Measurements from ENCODE around the gene DSCAML1. TPM values are rescaled to one million over a fixed set of nuclear protein-coding genes. Genes with fewer than 3 reads are reported as not detected.

Gene DSCAML1
- total RNA-seq, 1 experiment from 2014 or later, result 0.90 TPM

DNA sequence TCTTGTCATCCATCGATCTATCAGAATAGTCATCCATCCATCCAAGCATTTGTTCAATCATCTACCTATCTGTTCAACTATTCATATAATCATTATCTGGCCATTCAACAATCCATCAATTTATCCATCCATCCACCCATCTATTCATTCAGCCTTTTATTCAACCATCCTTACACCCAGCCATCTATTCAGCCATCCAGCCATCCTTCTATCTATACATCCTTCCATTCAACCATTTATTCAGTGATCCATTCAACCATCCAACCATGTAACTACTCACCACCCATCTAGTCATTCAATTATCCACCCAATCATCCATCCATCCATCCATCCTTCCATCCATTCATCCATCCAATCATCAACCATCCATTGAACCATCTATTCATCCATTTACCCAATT lies 362.5 kb downstream of the DSCAML1 start:
- Mint-ChIP-seq H3K27me3 (ENCODE audit: low read depth) (no peaks in the 10 kb centered on the region), H3K9me3 (no peaks in the 10 kb centered on the region), H3K4me1 (peaks cover 13% of the 10 kb centered on the region), H3K27ac (no peak overlapping the region), H3K36me3 (no peaks in the 10 kb centered on the region), H3K4me3 (no peak overlapping the region)
- CTCF ChIA-PET, result no interaction called here
- ATAC-seq (no peak), DNase-seq (ENCODE audit: low spot score) (no peak)
- TF ChIP-seq ZNF317 (CRISPR knock-in tag; IDR thresholded peaks at IDR 0.05; ENCODE audit: borderline replicate concordance, low read depth), result no peak
- TF ChIP-seq ETV6 (CRISPR knock-in tag; IDR thresholded peaks at IDR 0.05), result no peak
- TF ChIP-seq, protein P1, sequence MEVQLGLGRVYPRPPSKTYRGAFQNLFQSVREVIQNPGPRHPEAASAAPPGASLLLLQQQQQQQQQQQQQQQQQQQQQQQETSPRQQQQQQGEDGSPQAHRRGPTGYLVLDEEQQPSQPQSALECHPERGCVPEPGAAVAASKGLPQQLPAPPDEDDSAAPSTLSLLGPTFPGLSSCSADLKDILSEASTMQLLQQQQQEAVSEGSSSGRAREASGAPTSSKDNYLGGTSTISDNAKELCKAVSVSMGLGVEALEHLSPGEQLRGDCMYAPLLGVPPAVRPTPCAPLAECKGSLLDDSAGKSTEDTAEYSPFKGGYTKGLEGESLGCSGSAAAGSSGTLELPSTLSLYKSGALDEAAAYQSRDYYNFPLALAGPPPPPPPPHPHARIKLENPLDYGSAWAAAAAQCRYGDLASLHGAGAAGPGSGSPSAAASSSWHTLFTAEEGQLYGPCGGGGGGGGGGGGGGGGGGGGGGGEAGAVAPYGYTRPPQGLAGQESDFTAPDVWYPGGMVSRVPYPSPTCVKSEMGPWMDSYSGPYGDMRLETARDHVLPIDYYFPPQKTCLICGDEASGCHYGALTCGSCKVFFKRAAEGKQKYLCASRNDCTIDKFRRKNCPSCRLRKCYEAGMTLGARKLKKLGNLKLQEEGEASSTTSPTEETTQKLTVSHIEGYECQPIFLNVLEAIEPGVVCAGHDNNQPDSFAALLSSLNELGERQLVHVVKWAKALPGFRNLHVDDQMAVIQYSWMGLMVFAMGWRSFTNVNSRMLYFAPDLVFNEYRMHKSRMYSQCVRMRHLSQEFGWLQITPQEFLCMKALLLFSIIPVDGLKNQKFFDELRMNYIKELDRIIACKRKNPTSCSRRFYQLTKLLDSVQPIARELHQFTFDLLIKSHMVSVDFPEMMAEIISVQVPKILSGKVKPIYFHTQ (CRISPR knock-in tag; IDR thresholded peaks at IDR 0.05), result no peak
- no peak for TF ChIP-seq SOX15 (CRISPR knock-in tag; IDR thresholded peaks at IDR 0.05)
- TF ChIP-seq, protein P2, sequence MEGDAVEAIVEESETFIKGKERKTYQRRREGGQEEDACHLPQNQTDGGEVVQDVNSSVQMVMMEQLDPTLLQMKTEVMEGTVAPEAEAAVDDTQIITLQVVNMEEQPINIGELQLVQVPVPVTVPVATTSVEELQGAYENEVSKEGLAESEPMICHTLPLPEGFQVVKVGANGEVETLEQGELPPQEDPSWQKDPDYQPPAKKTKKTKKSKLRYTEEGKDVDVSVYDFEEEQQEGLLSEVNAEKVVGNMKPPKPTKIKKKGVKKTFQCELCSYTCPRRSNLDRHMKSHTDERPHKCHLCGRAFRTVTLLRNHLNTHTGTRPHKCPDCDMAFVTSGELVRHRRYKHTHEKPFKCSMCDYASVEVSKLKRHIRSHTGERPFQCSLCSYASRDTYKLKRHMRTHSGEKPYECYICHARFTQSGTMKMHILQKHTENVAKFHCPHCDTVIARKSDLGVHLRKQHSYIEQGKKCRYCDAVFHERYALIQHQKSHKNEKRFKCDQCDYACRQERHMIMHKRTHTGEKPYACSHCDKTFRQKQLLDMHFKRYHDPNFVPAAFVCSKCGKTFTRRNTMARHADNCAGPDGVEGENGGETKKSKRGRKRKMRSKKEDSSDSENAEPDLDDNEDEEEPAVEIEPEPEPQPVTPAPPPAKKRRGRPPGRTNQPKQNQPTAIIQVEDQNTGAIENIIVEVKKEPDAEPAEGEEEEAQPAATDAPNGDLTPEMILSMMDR (IDR thresholded peaks at IDR 0.05), result no peak
- TF ChIP-seq GABPB1 (CRISPR knock-in tag; IDR thresholded peaks at IDR 0.05), result no peak
- TF ChIP-seq, protein P3, sequence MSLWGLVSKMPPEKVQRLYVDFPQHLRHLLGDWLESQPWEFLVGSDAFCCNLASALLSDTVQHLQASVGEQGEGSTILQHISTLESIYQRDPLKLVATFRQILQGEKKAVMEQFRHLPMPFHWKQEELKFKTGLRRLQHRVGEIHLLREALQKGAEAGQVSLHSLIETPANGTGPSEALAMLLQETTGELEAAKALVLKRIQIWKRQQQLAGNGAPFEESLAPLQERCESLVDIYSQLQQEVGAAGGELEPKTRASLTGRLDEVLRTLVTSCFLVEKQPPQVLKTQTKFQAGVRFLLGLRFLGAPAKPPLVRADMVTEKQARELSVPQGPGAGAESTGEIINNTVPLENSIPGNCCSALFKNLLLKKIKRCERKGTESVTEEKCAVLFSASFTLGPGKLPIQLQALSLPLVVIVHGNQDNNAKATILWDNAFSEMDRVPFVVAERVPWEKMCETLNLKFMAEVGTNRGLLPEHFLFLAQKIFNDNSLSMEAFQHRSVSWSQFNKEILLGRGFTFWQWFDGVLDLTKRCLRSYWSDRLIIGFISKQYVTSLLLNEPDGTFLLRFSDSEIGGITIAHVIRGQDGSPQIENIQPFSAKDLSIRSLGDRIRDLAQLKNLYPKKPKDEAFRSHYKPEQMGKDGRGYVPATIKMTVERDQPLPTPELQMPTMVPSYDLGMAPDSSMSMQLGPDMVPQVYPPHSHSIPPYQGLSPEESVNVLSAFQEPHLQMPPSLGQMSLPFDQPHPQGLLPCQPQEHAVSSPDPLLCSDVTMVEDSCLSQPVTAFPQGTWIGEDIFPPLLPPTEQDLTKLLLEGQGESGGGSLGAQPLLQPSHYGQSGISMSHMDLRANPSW (CRISPR knock-in tag; conservative IDR thresholded peaks at IDR 0.05; ENCODE audit: low read depth), result no peak
- TF ChIP-seq, protein P4, sequence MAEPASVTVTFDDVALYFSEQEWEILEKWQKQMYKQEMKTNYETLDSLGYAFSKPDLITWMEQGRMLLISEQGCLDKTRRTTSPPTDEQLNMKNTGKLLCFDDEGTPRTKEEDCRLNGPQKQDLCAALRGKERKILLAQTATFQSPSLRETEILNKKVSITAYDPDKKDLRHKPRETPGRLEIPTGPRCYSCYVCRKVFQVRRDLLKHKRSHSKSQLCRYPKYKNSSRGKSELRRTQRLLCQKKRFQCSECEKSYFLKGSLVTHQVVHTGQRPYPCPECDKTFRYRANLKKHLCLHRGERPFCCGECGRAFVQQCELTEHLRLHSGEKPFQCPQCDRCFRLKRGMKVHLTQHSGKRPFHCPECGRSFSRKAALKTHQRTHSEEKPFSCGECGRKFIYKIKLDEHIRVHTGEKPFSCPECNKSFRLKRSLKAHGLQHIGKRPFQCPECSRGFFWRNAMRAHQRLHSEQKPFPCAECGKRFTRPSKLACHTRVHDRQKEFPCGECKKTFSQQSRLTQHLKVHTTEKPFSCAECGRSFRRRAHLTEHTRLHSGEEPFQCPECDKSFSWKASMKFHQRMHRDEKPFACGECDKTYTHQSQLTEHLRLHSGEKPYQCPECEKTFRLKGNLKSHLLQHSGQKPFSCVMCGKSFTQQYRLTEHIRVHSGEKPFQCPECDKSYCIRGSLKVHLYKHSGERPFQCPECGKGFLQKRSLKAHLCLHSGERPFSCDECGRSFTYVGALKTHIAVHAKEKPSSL (CRISPR knock-in tag; conservative IDR thresholded peaks at IDR 0.05), result no peak
- POLR2A ChIA-PET, result no interaction called here

DNA sequence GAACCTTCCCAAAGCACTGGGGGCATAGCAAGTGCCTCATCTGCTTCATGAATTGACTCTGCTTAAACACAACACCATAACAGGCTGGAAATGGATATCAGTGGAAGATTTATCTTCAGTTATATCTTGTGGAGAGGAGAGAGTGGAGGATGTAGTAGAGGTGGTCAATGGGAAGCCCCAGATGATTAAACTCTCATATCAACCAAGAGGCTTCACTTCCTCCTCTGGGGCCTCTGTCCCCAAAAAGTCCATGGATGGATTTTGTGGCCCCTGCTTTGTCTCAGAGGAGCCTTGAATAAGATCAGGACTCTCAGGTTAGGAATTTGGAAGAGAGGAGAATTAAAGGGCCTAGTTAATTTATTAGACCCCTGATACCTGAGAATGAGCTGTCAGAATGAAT lies 363.3 kb downstream of the DSCAML1 start:
- Mint-ChIP-seq H3K4me1 (peaks cover 16% of the 10 kb centered on the region), H3K27ac (no peak overlapping the region), H3K9me3 (no peaks in the 10 kb centered on the region), H3K36me3 (no peaks in the 10 kb centered on the region), H3K4me3 (no peak overlapping the region), H3K27me3 (ENCODE audit: low read depth) (no peaks in the 10 kb centered on the region)
- DNase-seq (ENCODE audit: low spot score), result no peak
- POLR2A ChIA-PET, result no interaction called here
- no peak for ATAC-seq
- CTCF ChIA-PET, result no interaction called here
- TF ChIP-seq SP1 (CRISPR knock-in tag; conservative IDR thresholded peaks at IDR 0.05) (no peak), GTF2I (CRISPR knock-in tag; conservative IDR thresholded peaks at IDR 0.05) (no peak), KAT7 (CRISPR knock-in tag; IDR thresholded peaks at IDR 0.05; ENCODE audit: borderline replicate concordance) (no peak), ZNF317 (CRISPR knock-in tag; IDR thresholded peaks at IDR 0.05; ENCODE audit: borderline replicate concordance, low read depth) (no peak), GRHL2 (CRISPR knock-in tag; IDR thresholded peaks at IDR 0.05; ENCODE audit: insufficient replicate concordance, severe bottlenecking) (no peak)
- TF ChIP-seq, protein P2 (IDR thresholded peaks at IDR 0.05), result no peak
- TF ChIP-seq, protein P5, sequence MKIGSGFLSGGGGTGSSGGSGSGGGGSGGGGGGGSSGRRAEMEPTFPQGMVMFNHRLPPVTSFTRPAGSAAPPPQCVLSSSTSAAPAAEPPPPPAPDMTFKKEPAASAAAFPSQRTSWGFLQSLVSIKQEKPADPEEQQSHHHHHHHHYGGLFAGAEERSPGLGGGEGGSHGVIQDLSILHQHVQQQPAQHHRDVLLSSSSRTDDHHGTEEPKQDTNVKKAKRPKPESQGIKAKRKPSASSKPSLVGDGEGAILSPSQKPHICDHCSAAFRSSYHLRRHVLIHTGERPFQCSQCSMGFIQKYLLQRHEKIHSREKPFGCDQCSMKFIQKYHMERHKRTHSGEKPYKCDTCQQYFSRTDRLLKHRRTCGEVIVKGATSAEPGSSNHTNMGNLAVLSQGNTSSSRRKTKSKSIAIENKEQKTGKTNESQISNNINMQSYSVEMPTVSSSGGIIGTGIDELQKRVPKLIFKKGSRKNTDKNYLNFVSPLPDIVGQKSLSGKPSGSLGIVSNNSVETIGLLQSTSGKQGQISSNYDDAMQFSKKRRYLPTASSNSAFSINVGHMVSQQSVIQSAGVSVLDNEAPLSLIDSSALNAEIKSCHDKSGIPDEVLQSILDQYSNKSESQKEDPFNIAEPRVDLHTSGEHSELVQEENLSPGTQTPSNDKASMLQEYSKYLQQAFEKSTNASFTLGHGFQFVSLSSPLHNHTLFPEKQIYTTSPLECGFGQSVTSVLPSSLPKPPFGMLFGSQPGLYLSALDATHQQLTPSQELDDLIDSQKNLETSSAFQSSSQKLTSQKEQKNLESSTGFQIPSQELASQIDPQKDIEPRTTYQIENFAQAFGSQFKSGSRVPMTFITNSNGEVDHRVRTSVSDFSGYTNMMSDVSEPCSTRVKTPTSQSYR (CRISPR knock-in tag; IDR thresholded peaks at IDR 0.05), result no peak
- TF ChIP-seq, protein P6, sequence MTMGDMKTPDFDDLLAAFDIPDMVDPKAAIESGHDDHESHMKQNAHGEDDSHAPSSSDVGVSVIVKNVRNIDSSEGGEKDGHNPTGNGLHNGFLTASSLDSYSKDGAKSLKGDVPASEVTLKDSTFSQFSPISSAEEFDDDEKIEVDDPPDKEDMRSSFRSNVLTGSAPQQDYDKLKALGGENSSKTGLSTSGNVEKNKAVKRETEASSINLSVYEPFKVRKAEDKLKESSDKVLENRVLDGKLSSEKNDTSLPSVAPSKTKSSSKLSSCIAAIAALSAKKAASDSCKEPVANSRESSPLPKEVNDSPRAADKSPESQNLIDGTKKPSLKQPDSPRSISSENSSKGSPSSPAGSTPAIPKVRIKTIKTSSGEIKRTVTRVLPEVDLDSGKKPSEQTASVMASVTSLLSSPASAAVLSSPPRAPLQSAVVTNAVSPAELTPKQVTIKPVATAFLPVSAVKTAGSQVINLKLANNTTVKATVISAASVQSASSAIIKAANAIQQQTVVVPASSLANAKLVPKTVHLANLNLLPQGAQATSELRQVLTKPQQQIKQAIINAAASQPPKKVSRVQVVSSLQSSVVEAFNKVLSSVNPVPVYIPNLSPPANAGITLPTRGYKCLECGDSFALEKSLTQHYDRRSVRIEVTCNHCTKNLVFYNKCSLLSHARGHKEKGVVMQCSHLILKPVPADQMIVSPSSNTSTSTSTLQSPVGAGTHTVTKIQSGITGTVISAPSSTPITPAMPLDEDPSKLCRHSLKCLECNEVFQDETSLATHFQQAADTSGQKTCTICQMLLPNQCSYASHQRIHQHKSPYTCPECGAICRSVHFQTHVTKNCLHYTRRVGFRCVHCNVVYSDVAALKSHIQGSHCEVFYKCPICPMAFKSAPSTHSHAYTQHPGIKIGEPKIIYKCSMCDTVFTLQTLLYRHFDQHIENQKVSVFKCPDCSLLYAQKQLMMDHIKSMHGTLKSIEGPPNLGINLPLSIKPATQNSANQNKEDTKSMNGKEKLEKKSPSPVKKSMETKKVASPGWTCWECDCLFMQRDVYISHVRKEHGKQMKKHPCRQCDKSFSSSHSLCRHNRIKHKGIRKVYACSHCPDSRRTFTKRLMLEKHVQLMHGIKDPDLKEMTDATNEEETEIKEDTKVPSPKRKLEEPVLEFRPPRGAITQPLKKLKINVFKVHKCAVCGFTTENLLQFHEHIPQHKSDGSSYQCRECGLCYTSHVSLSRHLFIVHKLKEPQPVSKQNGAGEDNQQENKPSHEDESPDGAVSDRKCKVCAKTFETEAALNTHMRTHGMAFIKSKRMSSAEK (CRISPR knock-in tag; IDR thresholded peaks at IDR 0.05; ENCODE audit: borderline replicate concordance), result no peak
